GM12878 (cell line): ENCODE results near the gene FGF10. TPM values are rescaled to one million over a fixed set of nuclear protein-coding genes. Genes with fewer than 3 reads are reported as not detected.

Experiments
- ATAC-seq: fragments of 200-7000 bp; cut with Tn5 transposase; 3 replicates; pipeline ENCODE4 v1.9.1; 2020; ENCODE audit warnings: mild to moderate bottlenecking, moderate library complexity
- BruUV-seq: library from RNA; stranded (reverse); fragments of 400-500 nt; replicated peaks from 2 replicates; lab custom pipeline; 2021; lab: Mats Ljungman, UMichigan
- CTCF ChIA-PET: fragments of 300-600 bp; sonication (Branson Sonifier 250); formaldehyde crosslinking; extraction: SDS; loops from one replicate; lab custom pipeline; 2021; ENCODE audit warnings: inconsistent platforms; lab: Yijun Ruan, JAX
- POLR2A ChIA-PET: fragments of 350-600 bp; formaldehyde crosslinking; extraction: SDS; loops from one replicate; lab custom pipeline; 2021; ENCODE audit warnings: inconsistent platforms; lab: Charles Lee
- RAD21 ChIA-PET: fragments of 300-600 bp; sonication (Branson Sonifier 250); formaldehyde crosslinking; loops from one replicate; lab custom pipeline; 2023; ENCODE audit warnings: antibody characterized with exemption; ENCODE audit not compliant: unreplicated experiment; lab: Charles Lee
- SMC1A ChIA-PET: fragments of 300-600 bp; sonication (Branson Sonifier 250); formaldehyde crosslinking; loops from one replicate; lab custom pipeline; 2023; ENCODE audit not compliant: unreplicated experiment, uncharacterized antibody; lab: Charles Lee
- DNase-seq: peaks from one replicate; pipeline ENCODE4 v3.0.0-alpha.2; 2011; ENCODE audit warnings: low read depth, low spot score
- FAIRE-seq: peaks from 3 replicates; lab custom pipeline; 2011; peaks lifted over from hg19 to GRCh38; lab: Jason Lieb, UNC
- H2AFZ ChIP-seq: 2 replicates; pipeline ENCODE4 v1.6.0; 2011; ENCODE audit warnings: low read depth, low read length, control low read depth; ENCODE audit not compliant: control insufficient read depth
- H3K27ac ChIP-seq: 2 replicates; pipeline ENCODE4 v1.5.1; 2011; ENCODE audit warnings: control low read depth; ENCODE audit not compliant: control insufficient read depth, insufficient read depth
- H3K27me3 ChIP-seq, 2 experiments: replicated peaks in 1 of 2; 2 replicates each; pipeline versions ENCODE4 v1.6.0 to v1.6.1; 2011; ENCODE audit warnings: low read length in 1 of 2; ENCODE audit not compliant: control insufficient read depth in 2 of 2, insufficient read depth in 2 of 2
- H3K36me3 ChIP-seq, 2 experiments: 2 replicates each; pipeline ENCODE4 v1.5.1; 2011; ENCODE audit warnings: low read length in 1 of 2; ENCODE audit not compliant: control insufficient read depth in 2 of 2, insufficient read depth in 2 of 2
- H3K4me1 ChIP-seq: 2 replicates; pipeline ENCODE4 v1.6.1; 2011; ENCODE audit warnings: mild to moderate bottlenecking, low read length, moderate library complexity, mixed read lengths; ENCODE audit not compliant: control insufficient read depth, insufficient read depth
- H3K4me2 ChIP-seq: 2 replicates; pipeline ENCODE4 v1.6.0; 2011; ENCODE audit warnings: control low read depth; ENCODE audit not compliant: control insufficient read depth, insufficient read depth
- H3K4me3 ChIP-seq: fragments of 200-600 bp; sonication (generic); 2 replicates; pipeline ENCODE4 v1.5.1; 2016
- H3K79me2 ChIP-seq: 2 replicates; pipeline ENCODE4 v1.6.0; 2011; ENCODE audit warnings: low read length; ENCODE audit not compliant: control insufficient read depth, insufficient read depth
- H3K9ac ChIP-seq: 2 replicates; pipeline ENCODE4 v1.8.0; 2011; ENCODE audit warnings: low read length, control low read depth, mixed read lengths; ENCODE audit not compliant: control insufficient read depth, insufficient read depth
- H3K9me3 ChIP-seq: replicated peaks from 3 replicates; pipeline ENCODE4 v1.5.1; 2011; ENCODE audit warnings: mild to moderate bottlenecking, low read length; ENCODE audit not compliant: control insufficient read depth, insufficient read depth
- H4K20me1 ChIP-seq: 2 replicates; pipeline ENCODE4 v1.6.0; 2011; ENCODE audit not compliant: control insufficient read depth, insufficient read depth
- E2F8 ChIP-seq: fragments of 450-650 bp; IDR thresholded peaks from 2 replicates; pipeline ENCODE4 v1.6.1; 2018; ENCODE audit warnings: mild to moderate bottlenecking, low read depth, moderate library complexity; ENCODE audit not compliant: partially characterized antibody
- EZH2 ChIP-seq: IDR thresholded peaks from 2 replicates; pipeline ENCODE4 v1.6.1; 2012; ENCODE audit warnings: low read depth, mild to moderate bottlenecking, control low read depth, inconsistent platforms, low read length, borderline replicate concordance; ENCODE audit not compliant: control insufficient read depth
- HDAC2 ChIP-seq: fragments of 200-600 bp; sonication (generic); IDR thresholded peaks from 2 replicates; pipeline ENCODE4 v1.6.1; 2017
- PAX5 ChIP-seq: IDR thresholded peaks from 2 replicates; pipeline ENCODE4 v1.6.1; 2011; ENCODE audit warnings: low read depth, low read length, borderline replicate concordance
- PKNOX1 ChIP-seq: fragments of 450-650 bp; IDR thresholded peaks from 2 replicates; pipeline ENCODE4 v1.6.1; 2016; ENCODE audit warnings: mild to moderate bottlenecking
- RELB ChIP-seq: fragments of 450-650 bp; IDR thresholded peaks from 2 replicates; pipeline ENCODE4 v1.6.1; 2017; ENCODE audit warnings: low read depth, mild to moderate bottlenecking, moderate library complexity
- SMAD1 ChIP-seq: fragments of 450-650 bp; IDR thresholded peaks from 2 replicates; pipeline ENCODE4 v1.6.1; 2018; ENCODE audit warnings: mild to moderate bottlenecking, low read depth; ENCODE audit not compliant: partially characterized antibody
- TBL1XR1 ChIP-seq: IDR thresholded peaks from 2 replicates; pipeline ENCODE4 v1.6.1; 2012; ENCODE audit warnings: low read depth, low read length, improper control_type of control experiment
- TCF3 ChIP-seq: IDR thresholded peaks from 2 replicates; pipeline ENCODE4 v1.6.1; 2012; ENCODE audit warnings: low read depth, mild to moderate bottlenecking, low read length, borderline replicate concordance; ENCODE audit not compliant: insufficient read depth
- ZBTB40 ChIP-seq: fragments of 450-650 bp; IDR thresholded peaks from 2 replicates; pipeline ENCODE4 v1.6.1; 2016; ENCODE audit warnings: mild to moderate bottlenecking, moderate library complexity, borderline replicate concordance
- ZNF217 ChIP-seq: fragments of 450-650 bp; IDR thresholded peaks from 2 replicates; pipeline ENCODE4 v1.6.1; 2017; ENCODE audit warnings: antibody characterized with exemption, mild to moderate bottlenecking
- WGBS: methylation state at CpG from one replicate; pipeline ENCODE4 v1.1.6; 2016; ENCODE audit warnings: low lambda C conversion rate; ENCODE audit not compliant: insufficient replicate concordance, insufficient coverage; ENCODE audit errors: missing lambda C conversion rate; 5-methylcytosine and 5-hydroxymethylcytosine counted together
- in situ Hi-C: fragments of 300-500 bp; cut with MboI; formaldehyde crosslinking; loops from 9 replicates; pipeline ENCODE4 v1.14.3; 2018; ENCODE audit warnings: mixed read lengths
- intact Hi-C: fragments of 100-400 bp; cut with micrococcal nuclease; formaldehyde crosslinking; loops from one replicate; pipeline ENCODE4 v1.14.2; 2022; ENCODE audit not compliant: unreplicated experiment
- polyA plus RNA-seq, 11 experiments: library from polyadenylated mRNA; depleted of rRNA in 4 of 11; unstranded in 6 of 11; stranded (reverse) in 5 of 11; fragments of >200 nt; fragmentation: Nextera tagmentation in 4 of 11; fragmentation: Illumina TruSeq in 1 of 11; extraction: Ambion mirVana in 4 of 11; extraction: Trizol in 1 of 11; gene quantifications; 1 replicate in 1 of 11; 2 replicates in 10 of 11; pipeline versions ENCODE4 v1.2.1 to v1.2.3, GENCODE V29; 2011 to 2016; ENCODE audit warnings: inconsistent platforms in 2 of 11, missing spikeins in 2 of 11, low read depth in 1 of 11
- total RNA-seq, 4 experiments: library from RNA; depleted of rRNA in 3 of 4; stranded (reverse); fragments of >200 nt in 3 of 4; fragmentation: Illumina TruSeq in 1 of 4; extraction: Trizol in 1 of 4; gene quantifications; 2 replicates each; pipeline versions ENCODE4 v1.2.1 to v1.2.3, GENCODE V29; 2013 to 2021

The FGF10 gene
- total and polyA plus RNA-seq, 10 of the 15 experiments (the other 5 are each of a cell fraction or from before 2014, with no cell fraction given): not detected

- ChIA-PET RAD21 (no interaction called here), SMC1A (no interaction called here), POLR2A (no interaction called here), CTCF (interaction anchor here (0.9 kb wide), 1 partner anchor 549 kb away, joined by 3 read pairs; no protein-coding TSS in a partner anchor)
- BruUV-seq: no TSS peak
- Histone ChIP-seq H4K20me1 (no peaks in the 10 kb centered on the region), H3K36me3 (no peaks in the 10 kb centered on the region), H3K4me2 (no peak overlapping the region), H3K4me1 (no peaks in the 10 kb centered on the region), H3K9me3 (no peaks in the 10 kb centered on the region), H3K79me2 (no peaks in the 10 kb centered on the region), H3K27ac (no peak overlapping the region), H3K4me3 (no peak overlapping the region), H3K27me3 (no peaks in the 10 kb centered on the region), H2AFZ (no peak overlapping the region), H3K9ac (no peak overlapping the region)
- in situ Hi-C loops: no loop called here
- 0% methylated on average over 3 of the region's 3 CpGs for WGBS
- ATAC-seq (no peak), FAIRE-seq (no peak), DNase-seq (no peak)
- intact Hi-C loops: no loop called here
- TF ChIP-seq PAX5 (no peak), HDAC2 (no peak), TBL1XR1 (no peak), RELB (no peak), TCF3 (no peak), PKNOX1 (no peak), ZNF217 (no peak), E2F8 (no peak), EZH2 (no peak), SMAD1 (no peak), ZBTB40 (no peak)
Observed at GRCh38 chr5:44278469-44278868, 110.8 kb downstream of the FGF10 start.
